ENCODE measurements around the gene DCLK1.

- no peak for TF ChIP-seq CTCF (IDR thresholded peaks at IDR 0.05; ENCODE audit: low read depth, low read length, missing input control)
- no peak for TF ChIP-seq REST (IDR thresholded peaks at IDR 0.05)
- no peak for TF ChIP-seq YY1 (IDR thresholded peaks at IDR 0.05)
- TF ChIP-seq RAD21 (IDR thresholded peaks at IDR 0.05), result no peak
- no peak for TF ChIP-seq TAF1 (conservative IDR thresholded peaks at IDR 0.05)
- TF ChIP-seq JUND (IDR thresholded peaks at IDR 0.05), result no peak
- no peak for TF ChIP-seq HNF4A (conservative IDR thresholded peaks at IDR 0.05)
- TF ChIP-seq SP1 (IDR thresholded peaks at IDR 0.05), result no peak
- no peak for TF ChIP-seq GABPA (IDR thresholded peaks at IDR 0.05 in 1 of 2, conservative IDR thresholded peaks at IDR 0.05 in 1 of 2)
- no peak for TF ChIP-seq EGR1 (IDR thresholded peaks at IDR 0.05; ENCODE audit: low read depth in 2 of 2)
- TF ChIP-seq MAX (IDR thresholded peaks at IDR 0.05), result no peak
These were observed 100.4 kb downstream of the DCLK1 start for GRCh38 chr13:36030670-36031331.
